Left colon (tissue), 2 donors: Measurements from ENCODE around the gene OVOL1. TPM values are rescaled to one million over a fixed set of nuclear protein-coding genes. Genes with fewer than 3 reads are reported as not detected.

Source experiments
- ATAC-seq: fragments of 200-7000 bp; cut with Tn5 transposase; one replicate; pipeline ENCODE4 v1.9.1; 2020; ENCODE audit warnings: mild to moderate bottlenecking, moderate library complexity
- DNase-seq, 2 donors: peaks; one replicate each; pipeline ENCODE4 v3.0.0-alpha.2; 2020
- intact Hi-C, 2 donors: fragments of 100-400 bp; cut with DNase I in 1 of 2; cut with micrococcal nuclease in 1 of 2; formaldehyde crosslinking; loops; one replicate each; pipeline versions ENCODE4 v1.11.2 to v1.14.0; 2022; cut with DNase I, micrococcal nuclease
- total RNA-seq, 2 donors: library from RNA; stranded (reverse); fragmentation: NEBNext Ultra II Directional; extraction: Animal tissue kit (Norgen Biotek cat#: 25700); gene quantifications; one replicate each; pipeline ENCODE4 v1.2.1, GENCODE V29; 2021
- donor health status: DM: no; HTN: no; CAD: no.
- donor health status: DM: yes; HTN: yes; CAD: no.

OVOL1 gene
- total RNA-seq, 2 donors from 2014 or later, result 29.5 to 35.9 TPM

GRCh38 chr11:65788821-65789220, 2.0 kb downstream of the OVOL1 start:
- ATAC-seq, result peak; percentile 6
- peak in 1 of 2 donors; percentile 33 for DNase-seq
- intact Hi-C loops, result no loop called here

GRCh38 chr11:65789230-65790103, 2.6 kb downstream of the OVOL1 start:
- DNase-seq, result no peak
- intact Hi-C loops, result no loop called here
- ATAC-seq, result no peak

- DNase-seq (peak; percentile 31 to 60), ATAC-seq (peak; percentile 5)
- intact Hi-C loops, result no loop called here
Observed at GRCh38 chr11:65790104-65790901, 3.4 kb downstream of the OVOL1 start.

- no peak for ATAC-seq
- intact Hi-C loops, result no loop called here
Observed at GRCh38 chr11:65790902-65791650, 4.2 kb downstream of the OVOL1 start.

GRCh38 chr11:65791719-65792213, 4.9 kb downstream of the OVOL1 start:
- ATAC-seq, result peak; percentile 63

More at GRCh38 chr11:65790902-65791650, 4.2 kb downstream of the OVOL1 start:
- no peak for DNase-seq

GRCh38 chr11:65792456-65792855, 5.6 kb downstream of the OVOL1 start:
- DNase-seq (no peak), ATAC-seq (no peak)
- intact Hi-C loops, result no loop called here

More at GRCh38 chr11:65791719-65792213, 4.9 kb downstream of the OVOL1 start:
- peak; percentile 87 to 90 for DNase-seq
- intact Hi-C loops, result no loop called here

GRCh38 chr11:65793144-65793581, 6.3 kb downstream of the OVOL1 start:
- DNase-seq, result peak; percentile 85 to 90
- peak; percentile 58 for ATAC-seq
- intact Hi-C loops, result no loop called here

GRCh38 chr11:65793625-65794400, 7.0 kb downstream of the OVOL1 start:
- intact Hi-C loops, result no loop called here
- peak; percentile 24 for ATAC-seq
- DNase-seq, result peak; percentile 41 to 65

GRCh38 chr11:65794570-65795510, 8.0 kb downstream of the OVOL1 start:
- no peak for DNase-seq
- intact Hi-C loops, result no loop called here
- no peak for ATAC-seq

- intact Hi-C loops, result no loop called here
- DNase-seq (no peak), ATAC-seq (no peak)
Observed at GRCh38 chr11:65796726-65797601, 10.1 kb downstream of the OVOL1 start.

GRCh38 chr11:65797711-65798110, 10.8 kb downstream of the OVOL1 start:
- intact Hi-C loops, result no loop called here
- ATAC-seq, result peak; percentile 30
- DNase-seq, result no peak

- intact Hi-C loops, result no loop called here
Observed at GRCh38 chr11:65798882-65799281, 12.0 kb downstream of the OVOL1 start.

GRCh38 chr11:65801153-65801987, 14.5 kb downstream of the OVOL1 start:
- intact Hi-C loops, result no loop called here
- DNase-seq (no peak), ATAC-seq (no peak)

More at GRCh38 chr11:65798882-65799281, 12.0 kb downstream of the OVOL1 start:
- no peak for DNase-seq
- no peak for ATAC-seq

GRCh38 chr11:65802841-65803240, 16.0 kb downstream of the OVOL1 start:
- ATAC-seq (no peak), DNase-seq (no peak)
- intact Hi-C loops, result no loop called here

GRCh38 chr11:65803797-65804492, 17.1 kb downstream of the OVOL1 start:
- intact Hi-C loops, result no loop called here
- DNase-seq, result no peak
- ATAC-seq, result no peak
